H1 (cell line): ENCODE data around the gene ARHGEF1. TPM values are rescaled to one million over a fixed set of nuclear protein-coding genes. Genes with fewer than 3 reads are reported as not detected.

Experiments used
- CTCF ChIA-PET: fragments of 300-600 bp; sonication (Branson Sonifier 250); formaldehyde crosslinking; loops from one replicate; lab custom pipeline; 2021; ENCODE audit not compliant: partially characterized antibody; lab: Charles Lee
- POLR2A ChIA-PET: fragments of 300-600 bp; sonication (Branson Sonifier 250); formaldehyde crosslinking; loops from one replicate; lab custom pipeline; 2021; ENCODE audit warnings: inconsistent platforms; ENCODE audit not compliant: partially characterized antibody; lab: Charles Lee
- DNase-seq, 2 experiments: peaks; one replicate each; pipeline versions ENCODE4 v3.0.0 to v3.0.0-alpha.2; 2010 to 2022; ENCODE audit warnings: low spot score in 2 of 2, low read depth in 1 of 2, mixed read lengths in 1 of 2
- FAIRE-seq: peaks from 2 replicates; lab custom pipeline; 2011; peaks lifted over from hg19 to GRCh38; lab: Jason Lieb, UNC
- H2AFZ ChIP-seq: 2 replicates; pipeline ENCODE4 v1.8.1; 2012; ENCODE audit warnings: low read length, inconsistent platforms
- H2AK5ac ChIP-seq: 2 replicates; pipeline ENCODE4 v1.6.1; 2013; ENCODE audit warnings: low read depth, low read length
- H2BK120ac ChIP-seq: replicated peaks from 2 replicates; pipeline ENCODE3; 2013; ENCODE audit warnings: low read depth, low read length, inconsistent platforms
- H2BK12ac ChIP-seq: 2 replicates; pipeline ENCODE4 v1.6.1; 2013; ENCODE audit warnings: low read depth, low read length
- H2BK15ac ChIP-seq: 2 replicates; pipeline ENCODE4 v1.6.1; 2013; ENCODE audit warnings: low read length
- H2BK20ac ChIP-seq: 2 replicates; pipeline ENCODE4 v1.6.1; 2013; ENCODE audit warnings: low read length
- H2BK5ac ChIP-seq: 2 replicates; pipeline ENCODE4 v1.6.1; 2013; ENCODE audit warnings: low read depth, low read length
- H3K14ac ChIP-seq: 2 replicates; pipeline ENCODE4 v1.6.1; 2013; ENCODE audit warnings: inconsistent platforms; ENCODE audit not compliant: insufficient read length
- H3K18ac ChIP-seq: 2 replicates; pipeline ENCODE4 v1.6.1; 2013; ENCODE audit warnings: low read length; ENCODE audit errors: extremely low read depth
- H3K23ac ChIP-seq: 2 replicates; pipeline ENCODE4 v1.6.1; 2013; ENCODE audit warnings: inconsistent platforms; ENCODE audit not compliant: insufficient read length
- H3K23me2 ChIP-seq: 2 replicates; pipeline ENCODE4 v1.6.1; 2013; ENCODE audit warnings: low read depth, low read length
- H3K27ac ChIP-seq: 2 replicates; pipeline ENCODE4 v1.6.1; 2011; ENCODE audit warnings: low read depth, low read length, inconsistent platforms
- H3K27me3 ChIP-seq, 4 experiments: replicated peaks in 1 of 4; 1 replicate in 1 of 4; 2 replicates in 3 of 4; pipeline versions ENCODE4 v1.6.1 to v1.8.1; 2011 to 2013; ENCODE audit warnings: low read length in 3 of 4, mild to moderate bottlenecking in 3 of 4, inconsistent platforms in 2 of 4, mixed read lengths in 2 of 4, moderate library complexity in 1 of 4; ENCODE audit not compliant: control insufficient read depth in 3 of 4, insufficient read depth in 3 of 4; ENCODE audit errors: extremely low read depth in 1 of 4
- H3K36me3 ChIP-seq, 4 experiments: 2 replicates each; pipeline versions ENCODE4 v1.6.1 to v1.8.1; 2011 to 2013; ENCODE audit warnings: mild to moderate bottlenecking in 4 of 4, low read length in 3 of 4, moderate library complexity in 2 of 4, control low read depth in 1 of 4, inconsistent platforms in 1 of 4; ENCODE audit not compliant: insufficient read depth in 4 of 4, control insufficient read depth in 2 of 4
- H3K4ac ChIP-seq: replicated peaks from 2 replicates; pipeline ENCODE3; 2013; ENCODE audit warnings: low read length, low read depth, mixed read lengths, inconsistent platforms; ENCODE audit not compliant: insufficient read length
- H3K4me1 ChIP-seq, 4 experiments: replicated peaks in 1 of 4; 1 replicate in 1 of 4; 2 replicates in 3 of 4; pipeline versions ENCODE4 v1.6.1 to v1.8.1; 2011 to 2013; ENCODE audit warnings: low read length in 3 of 4, inconsistent platforms in 2 of 4, mixed read lengths in 1 of 4; ENCODE audit not compliant: insufficient read depth in 4 of 4, control insufficient read depth in 3 of 4
- H3K4me2 ChIP-seq, 2 experiments: 2 replicates each; pipeline versions ENCODE4 v1.6.1 to v1.8.1; 2011 to 2013; ENCODE audit warnings: low read depth in 2 of 2, low read length in 2 of 2, control low read depth in 1 of 2, inconsistent platforms in 1 of 2, mild to moderate bottlenecking in 1 of 2; ENCODE audit not compliant: insufficient read depth in 1 of 2
- H3K4me3 ChIP-seq, 4 experiments: fragments of 200-600, 300-600 bp in 1 of 4; sonication (generic), shearing (Covaris generic), sonication (Bioruptor Twin) in 1 of 4; 2 replicates each; pipeline versions ENCODE4 v1.5.1 to v1.8.1; 2011 to 2016; ENCODE audit warnings: low read length in 4 of 4, low read depth in 3 of 4, control low read depth in 2 of 4, inconsistent platforms in 2 of 4, mild to moderate bottlenecking in 2 of 4, mixed read lengths in 1 of 4, moderate library complexity in 1 of 4; ENCODE audit not compliant: insufficient read depth in 2 of 4; ENCODE audit errors: extremely low read depth in 1 of 4
- H3K56ac ChIP-seq: replicated peaks from 2 replicates; pipeline ENCODE3; 2013; ENCODE audit warnings: low read depth, mild to moderate bottlenecking, mixed read lengths, low read length, inconsistent platforms; ENCODE audit not compliant: insufficient read length
- H3K79me1 ChIP-seq: 2 replicates; pipeline ENCODE4 v1.6.1; 2013; ENCODE audit warnings: low read depth, low read length, control low read depth
- H3K79me2 ChIP-seq, 2 experiments: 2 replicates each; pipeline versions ENCODE4 v1.6.1 to v1.8.1; 2012 to 2013; ENCODE audit warnings: low read length in 2 of 2, mild to moderate bottlenecking in 2 of 2, inconsistent platforms in 1 of 2; ENCODE audit not compliant: insufficient read depth in 2 of 2, control insufficient read depth in 1 of 2
- H3K9ac ChIP-seq, 4 experiments: replicated peaks in 1 of 4; 1 replicate in 1 of 4; 2 replicates in 3 of 4; pipeline versions ENCODE4 v1.6.1 to v1.8.1; 2011 to 2013; ENCODE audit warnings: low read depth in 3 of 4, low read length in 3 of 4, control low read depth in 2 of 4, mild to moderate bottlenecking in 2 of 4, moderate library complexity in 2 of 4, inconsistent platforms in 1 of 4; ENCODE audit errors: extremely low read depth in 1 of 4
- H3K9me3 ChIP-seq, 2 experiments: 2 replicates each; pipeline versions ENCODE4 v1.6.1 to v1.8.1; 2012 to 2013; ENCODE audit warnings: mild to moderate bottlenecking in 2 of 2, moderate library complexity in 2 of 2, control low read depth in 1 of 2, inconsistent platforms in 1 of 2, low read depth in 1 of 2, low read length in 1 of 2, mixed read lengths in 1 of 2; ENCODE audit not compliant: insufficient read depth in 2 of 2
- H4K20me1 ChIP-seq, 2 experiments: replicated peaks in 1 of 2; 2 replicates each; pipeline versions ENCODE3 to v1.8.1; 2011 to 2013; ENCODE audit warnings: inconsistent platforms in 2 of 2, low read length in 2 of 2, mild to moderate bottlenecking in 1 of 2; ENCODE audit not compliant: insufficient read depth in 2 of 2, control insufficient read depth in 1 of 2
- H4K5ac ChIP-seq: 2 replicates; pipeline ENCODE4 v1.6.1; 2013; ENCODE audit warnings: low read length, low read depth, mixed read lengths, inconsistent platforms; ENCODE audit not compliant: insufficient read length
- H4K8ac ChIP-seq: 2 replicates; pipeline ENCODE4 v1.8.0; 2013; ENCODE audit warnings: mild to moderate bottlenecking, moderate library complexity, low read length, inconsistent platforms; ENCODE audit not compliant: insufficient read depth; ENCODE audit errors: extremely low read depth
- H4K91ac ChIP-seq: replicated peaks from 2 replicates; pipeline ENCODE3; 2013; ENCODE audit warnings: low read length, mixed read lengths, inconsistent platforms; ENCODE audit not compliant: insufficient read length
- BCL11A ChIP-seq, 2 experiments: IDR thresholded peaks; one replicate each; pipeline ENCODE4 v1.6.1; 2011; ENCODE audit warnings: low read depth in 2 of 2, low read length in 2 of 2, mild to moderate bottlenecking in 2 of 2
- CTBP2 ChIP-seq: IDR thresholded peaks from 2 replicates; pipeline ENCODE4 v1.7.0; 2011; ENCODE audit warnings: borderline replicate concordance, mild to moderate bottlenecking, moderate library complexity, mixed read lengths, low read length; ENCODE audit not compliant: insufficient read depth, insufficient read length
- EZH2 ChIP-seq: fragments of 200-600 bp; sonication (generic); IDR thresholded peaks from 2 replicates; pipeline ENCODE4 v1.7.1; 2012; ENCODE audit warnings: low read depth, mild to moderate bottlenecking, moderate library complexity, low read length, inconsistent platforms; ENCODE audit not compliant: severe bottlenecking
- KDM4A ChIP-seq: IDR thresholded peaks from one replicate; pipeline ENCODE4 v1.7.1; 2012; ENCODE audit warnings: low read depth, mild to moderate bottlenecking, moderate library complexity, low read length, inconsistent platforms; ENCODE audit not compliant: severe bottlenecking
- NANOG ChIP-seq: IDR thresholded peaks from 2 replicates; pipeline ENCODE4 v1.6.1; 2011; ENCODE audit warnings: low read length, low read depth, mild to moderate bottlenecking, inconsistent platforms; ENCODE audit not compliant: insufficient read depth, poor library complexity, severe bottlenecking
- POLR2A ChIP-seq, 2 experiments: IDR thresholded peaks; 1 replicate in 1 of 2; 2 replicates in 1 of 2; pipeline ENCODE4 v1.6.1; 2011; ENCODE audit warnings: low read depth in 2 of 2, low read length in 2 of 2, mild to moderate bottlenecking in 2 of 2; ENCODE audit errors: control extremely low read depth in 1 of 2
- RAD21 ChIP-seq, 2 experiments: IDR thresholded peaks in 1 of 2; conservative IDR thresholded peaks in 1 of 2; 2 replicates each; pipeline ENCODE4 v1.6.1; 2011; ENCODE audit warnings: low read depth in 2 of 2, low read length in 2 of 2, improper control_type of control experiment in 1 of 2, inconsistent platforms in 1 of 2, mild to moderate bottlenecking in 1 of 2, moderate library complexity in 1 of 2
- SP4 ChIP-seq: IDR thresholded peaks from 2 replicates; pipeline ENCODE4 v1.6.1; 2012; ENCODE audit warnings: low read length, inconsistent platforms
- TAF7 ChIP-seq: optimal IDR thresholded peaks from 2 replicates; pipeline ENCODE3; 2011; ENCODE audit warnings: low read depth, mild to moderate bottlenecking, inconsistent platforms, low read length, moderate library complexity, borderline replicate concordance
- TEAD4 ChIP-seq: IDR thresholded peaks from 2 replicates; pipeline ENCODE4 v1.6.1; 2012; ENCODE audit warnings: low read depth, low read length, inconsistent platforms, mixed read lengths
- WGBS, 2 experiments: shearing (Covaris generic) in 1 of 2; methylation state at CpG; one replicate each; pipeline versions ENCODE4 v1.1.6 to v1.1.7; 2013 to 2015; ENCODE audit warnings: low lambda C conversion rate in 2 of 2, mixed read lengths in 2 of 2, inconsistent platforms in 1 of 2, low coverage in 1 of 2, missing lambda C conversion rate in 1 of 2; ENCODE audit not compliant: insufficient replicate concordance in 2 of 2, insufficient coverage in 1 of 2, insufficient read length in 1 of 2; ENCODE audit errors: extremely low coverage in 1 of 2, missing lambda C conversion rate in 1 of 2; 5-methylcytosine and 5-hydroxymethylcytosine counted together
- polyA plus RNA-seq, 7 experiments: library from polyadenylated mRNA; depleted of rRNA in 3 of 7; stranded (reverse) in 5 of 7; unstranded in 2 of 7; fragments of >200 nt in 5 of 7; fragments of 200-250 nt in 2 of 7; gene quantifications; 1 replicate in 5 of 7; 2 replicates in 1 of 7; 4 replicates in 1 of 7; pipeline versions ENCODE4 v1.2.1 to v1.2.3, GENCODE V29; 2011 to 2013; ENCODE audit warnings: missing spikeins in 2 of 7, mixed read lengths in 2 of 7
- total RNA-seq: library from RNA; stranded (reverse); fragmentation: NEBNext Ultra II Directional; extraction: Animal tissue kit (Norgen Biotek cat#: 25700); gene quantifications from 2 replicates; pipeline ENCODE4 v1.2.1, GENCODE V29; 2021
- TF ChIP-seq, protein P1 (sequence below): IDR thresholded peaks from 2 replicates; pipeline ENCODE4 v1.6.1; 2012; ENCODE audit warnings: inconsistent platforms
- TF ChIP-seq, protein P2 (sequence below): IDR thresholded peaks from 2 replicates; pipeline ENCODE4 v1.6.1; 2011; ENCODE audit warnings: low read depth, mild to moderate bottlenecking, low read length; ENCODE audit not compliant: insufficient read depth

Gene ARHGEF1
- total and polyA plus RNA-seq, 2 of the 8 experiments (the other 6 are each of a cell fraction or from before 2014, with no cell fraction given): 23.0 to 49.0 TPM

DNA sequence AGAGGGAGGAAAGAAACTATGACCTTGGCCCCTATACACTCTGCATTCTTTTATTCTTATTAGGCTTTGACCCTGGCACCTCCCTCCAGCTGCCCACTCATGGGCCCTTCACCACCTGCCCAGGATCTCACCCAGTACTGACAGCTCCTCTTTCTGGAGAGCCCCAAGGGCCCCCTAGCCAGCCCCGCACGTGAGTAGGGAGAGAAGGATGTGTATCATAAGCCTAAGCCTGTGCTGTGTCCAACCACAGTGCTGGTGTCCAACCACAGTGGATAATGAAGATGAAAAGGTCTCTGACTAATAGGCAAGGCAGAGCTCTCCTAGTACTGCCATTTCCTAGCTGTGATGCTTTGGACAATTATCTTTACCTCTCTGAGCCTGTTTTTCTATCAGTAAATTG lies 33.9 kb upstream of the ARHGEF1 start:
- Histone ChIP-seq H4K5ac (no peak overlapping the region), H4K8ac (no peak overlapping the region), H2BK12ac (no peak overlapping the region), H3K4me2 (no peak overlapping the region), H3K56ac (no peak overlapping the region), H3K79me2 (no peaks in the 10 kb centered on the region), H3K23me2 (no peaks in the 10 kb centered on the region), H3K27ac (no peak overlapping the region), H3K4ac (no peak overlapping the region), H3K4me1 (no peaks in the 10 kb centered on the region; a peak in 1 of 7 replicates), H2BK5ac (no peak overlapping the region), H3K18ac (no peak overlapping the region), H2AK5ac (no peak overlapping the region), H3K9me3 (peaks cover 0 to 19% of the 10 kb centered on the region in 2 experiments; a peak in 3 of 4 replicates), H3K36me3 (no peaks in the 10 kb centered on the region), H3K23ac (no peak overlapping the region), H2BK20ac (no peak overlapping the region), H4K91ac (no peak overlapping the region), H3K9ac (no peak overlapping the region), H2BK15ac (no peak overlapping the region), H2AFZ (no peak overlapping the region), H3K4me3 (no peak overlapping the region), H2BK120ac (no peak overlapping the region), H3K27me3 (no peaks in the 10 kb centered on the region; a peak in 1 of 7 replicates), H4K20me1 (no peaks in the 10 kb centered on the region), H3K14ac (no peak overlapping the region), H3K79me1 (no peaks in the 10 kb centered on the region)
- ChIA-PET POLR2A (interaction anchor here (1.5 to 4.1 kb wide), 3 partner anchors 11 to 409 kb away, joined by 3 to 31 read pairs (median 6); partner anchors contain the start of genes DMAC2 and RPS19), CTCF (interaction anchor here (1.2 to 2.1 kb wide), 2 partner anchors 54 to 56 kb away, joined by 3 to 6 read pairs; no protein-coding TSS in a partner anchor)
- no peak for DNase-seq
- FAIRE-seq: no peak
- WGBS, 2 experiments: 65% methylated on average over 2 of the region's 2 CpGs; no CpG with 5 or more reads in 1 of the 2 experiments
- no peak for TF ChIP-seq TEAD4
- no peak for TF ChIP-seq BCL11A (IDR thresholded peaks at IDR 0.05; ENCODE audit: low read depth in 2 of 2, low read length in 2 of 2)
- no peak for TF ChIP-seq SP4
- TF ChIP-seq, protein P1, sequence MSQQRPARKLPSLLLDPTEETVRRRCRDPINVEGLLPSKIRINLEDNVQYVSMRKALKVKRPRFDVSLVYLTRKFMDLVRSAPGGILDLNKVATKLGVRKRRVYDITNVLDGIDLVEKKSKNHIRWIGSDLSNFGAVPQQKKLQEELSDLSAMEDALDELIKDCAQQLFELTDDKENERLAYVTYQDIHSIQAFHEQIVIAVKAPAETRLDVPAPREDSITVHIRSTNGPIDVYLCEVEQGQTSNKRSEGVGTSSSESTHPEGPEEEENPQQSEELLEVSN: no peak
- no peak for TF ChIP-seq POLR2A (IDR thresholded peaks at IDR 0.05; ENCODE audit: control extremely low read depth in 1 of 2, low read depth in 2 of 2, low read length in 2 of 2)
- TF ChIP-seq TAF7: no peak
- no peak for TF ChIP-seq NANOG
- TF ChIP-seq CTBP2: no peak
- TF ChIP-seq, protein P2, sequence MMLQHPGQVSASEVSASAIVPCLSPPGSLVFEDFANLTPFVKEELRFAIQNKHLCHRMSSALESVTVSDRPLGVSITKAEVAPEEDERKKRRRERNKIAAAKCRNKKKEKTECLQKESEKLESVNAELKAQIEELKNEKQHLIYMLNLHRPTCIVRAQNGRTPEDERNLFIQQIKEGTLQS: no peak
- no peak for TF ChIP-seq RAD21 (IDR thresholded peaks at IDR 0.05 in 1 of 2, conservative IDR thresholded peaks at IDR 0.05 in 1 of 2; ENCODE audit: low read depth in 2 of 2, low read length in 2 of 2)
- no peak for TF ChIP-seq EZH2
- TF ChIP-seq KDM4A: no peak
